ENCODE data around the gene STX5.
A peak's percentile ranks its signal among the peaks of the same experiment; 100 is the strongest.

Gene STX5

GRCh38 chr11:62796281-62796680, 35.6 kb downstream of the STX5 start:
- Histone ChIP-seq H3K4me3 (replicated peaks; ENCODE audit: insufficient read depth, low read length) (no peak overlapping the region), H3K27ac (replicated peaks) (no peak overlapping the region), H3K27me3 (ENCODE audit: insufficient read depth, poor library complexity, severe bottlenecking) (no peaks in the 10 kb centered on the region)
- no peak for TF ChIP-seq SPI1 (IDR thresholded peaks at IDR 0.05; ENCODE audit: borderline replicate concordance, low read depth)
- TF ChIP-seq, protein P1, sequence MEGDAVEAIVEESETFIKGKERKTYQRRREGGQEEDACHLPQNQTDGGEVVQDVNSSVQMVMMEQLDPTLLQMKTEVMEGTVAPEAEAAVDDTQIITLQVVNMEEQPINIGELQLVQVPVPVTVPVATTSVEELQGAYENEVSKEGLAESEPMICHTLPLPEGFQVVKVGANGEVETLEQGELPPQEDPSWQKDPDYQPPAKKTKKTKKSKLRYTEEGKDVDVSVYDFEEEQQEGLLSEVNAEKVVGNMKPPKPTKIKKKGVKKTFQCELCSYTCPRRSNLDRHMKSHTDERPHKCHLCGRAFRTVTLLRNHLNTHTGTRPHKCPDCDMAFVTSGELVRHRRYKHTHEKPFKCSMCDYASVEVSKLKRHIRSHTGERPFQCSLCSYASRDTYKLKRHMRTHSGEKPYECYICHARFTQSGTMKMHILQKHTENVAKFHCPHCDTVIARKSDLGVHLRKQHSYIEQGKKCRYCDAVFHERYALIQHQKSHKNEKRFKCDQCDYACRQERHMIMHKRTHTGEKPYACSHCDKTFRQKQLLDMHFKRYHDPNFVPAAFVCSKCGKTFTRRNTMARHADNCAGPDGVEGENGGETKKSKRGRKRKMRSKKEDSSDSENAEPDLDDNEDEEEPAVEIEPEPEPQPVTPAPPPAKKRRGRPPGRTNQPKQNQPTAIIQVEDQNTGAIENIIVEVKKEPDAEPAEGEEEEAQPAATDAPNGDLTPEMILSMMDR (IDR thresholded peaks at IDR 0.05; ENCODE audit: insufficient read depth, low read length), result no peak
- DNase-seq (ENCODE audit: low read depth in 1 of 2, low spot score in 1 of 2), result no peak

DNA sequence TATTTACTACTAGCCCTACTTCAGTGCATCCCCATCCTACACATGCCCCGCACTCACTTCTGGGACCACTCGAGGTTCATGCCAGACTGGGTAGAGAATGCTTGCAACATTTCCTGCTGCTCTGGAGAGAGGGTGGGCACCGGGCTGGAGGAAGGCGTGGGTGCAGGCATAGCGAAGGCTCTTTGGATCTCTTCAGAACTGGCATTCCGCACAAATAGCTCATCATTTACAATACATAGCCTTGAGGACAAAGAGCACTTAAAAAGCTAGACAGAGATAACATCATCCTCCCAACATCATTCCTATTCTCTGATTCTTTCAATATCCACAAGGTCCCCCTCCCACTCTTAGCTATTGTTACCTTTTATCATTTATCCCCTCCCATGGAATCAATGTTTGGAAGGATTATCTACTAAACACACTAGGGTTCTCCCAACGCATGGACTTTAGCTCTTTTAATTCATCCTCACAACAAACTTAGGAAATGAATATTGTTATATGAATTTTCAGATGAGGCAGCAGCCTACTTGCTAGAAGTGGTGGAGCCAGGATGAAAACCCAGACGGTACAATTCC, 37.6 kb downstream of the STX5 start:
- Histone ChIP-seq H3K27me3 (ENCODE audit: insufficient read depth, poor library complexity, severe bottlenecking) (no peaks in the 10 kb centered on the region), H3K27ac (replicated peaks) (no peak overlapping the region), H3K4me3 (replicated peaks; ENCODE audit: insufficient read depth, low read length) (no peak overlapping the region)
- no peak for DNase-seq (ENCODE audit: low read depth in 1 of 2, low spot score in 1 of 2)
- TF ChIP-seq GABPA (IDR thresholded peaks at IDR 0.05; ENCODE audit: low read depth) (no peak), SPI1 (IDR thresholded peaks at IDR 0.05; ENCODE audit: borderline replicate concordance, low read depth) (no peak), POLR2AphosphoS5 (IDR thresholded peaks at IDR 0.05; ENCODE audit: low read depth) (no peak)
- TF ChIP-seq, protein P1 (IDR thresholded peaks at IDR 0.05; ENCODE audit: insufficient read depth, low read length), result no peak
- TF ChIP-seq, protein P2, sequence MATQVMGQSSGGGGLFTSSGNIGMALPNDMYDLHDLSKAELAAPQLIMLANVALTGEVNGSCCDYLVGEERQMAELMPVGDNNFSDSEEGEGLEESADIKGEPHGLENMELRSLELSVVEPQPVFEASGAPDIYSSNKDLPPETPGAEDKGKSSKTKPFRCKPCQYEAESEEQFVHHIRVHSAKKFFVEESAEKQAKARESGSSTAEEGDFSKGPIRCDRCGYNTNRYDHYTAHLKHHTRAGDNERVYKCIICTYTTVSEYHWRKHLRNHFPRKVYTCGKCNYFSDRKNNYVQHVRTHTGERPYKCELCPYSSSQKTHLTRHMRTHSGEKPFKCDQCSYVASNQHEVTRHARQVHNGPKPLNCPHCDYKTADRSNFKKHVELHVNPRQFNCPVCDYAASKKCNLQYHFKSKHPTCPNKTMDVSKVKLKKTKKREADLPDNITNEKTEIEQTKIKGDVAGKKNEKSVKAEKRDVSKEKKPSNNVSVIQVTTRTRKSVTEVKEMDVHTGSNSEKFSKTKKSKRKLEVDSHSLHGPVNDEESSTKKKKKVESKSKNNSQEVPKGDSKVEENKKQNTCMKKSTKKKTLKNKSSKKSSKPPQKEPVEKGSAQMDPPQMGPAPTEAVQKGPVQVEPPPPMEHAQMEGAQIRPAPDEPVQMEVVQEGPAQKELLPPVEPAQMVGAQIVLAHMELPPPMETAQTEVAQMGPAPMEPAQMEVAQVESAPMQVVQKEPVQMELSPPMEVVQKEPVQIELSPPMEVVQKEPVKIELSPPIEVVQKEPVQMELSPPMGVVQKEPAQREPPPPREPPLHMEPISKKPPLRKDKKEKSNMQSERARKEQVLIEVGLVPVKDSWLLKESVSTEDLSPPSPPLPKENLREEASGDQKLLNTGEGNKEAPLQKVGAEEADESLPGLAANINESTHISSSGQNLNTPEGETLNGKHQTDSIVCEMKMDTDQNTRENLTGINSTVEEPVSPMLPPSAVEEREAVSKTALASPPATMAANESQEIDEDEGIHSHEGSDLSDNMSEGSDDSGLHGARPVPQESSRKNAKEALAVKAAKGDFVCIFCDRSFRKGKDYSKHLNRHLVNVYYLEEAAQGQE (IDR thresholded peaks at IDR 0.05; ENCODE audit: insufficient replicate concordance, low read depth), result no peak

GRCh38 chr11:62792202-62792575, 39.7 kb downstream of the STX5 start:
- DNase-seq (ENCODE audit: low read depth in 1 of 2, low spot score in 1 of 2), result no peak
- H3K4me3 ChIP-seq (replicated peaks; ENCODE audit: insufficient read depth, low read length), result peak overlapping the region; percentile 97
- no peaks in the 10 kb centered on the region for H3K27me3 ChIP-seq (ENCODE audit: insufficient read depth, poor library complexity, severe bottlenecking)
- peak overlapping the region; percentile 87 for H3K27ac ChIP-seq (replicated peaks)
- TF ChIP-seq POLR2AphosphoS5 (IDR thresholded peaks at IDR 0.05; ENCODE audit: low read depth) (no peak), SPI1 (IDR thresholded peaks at IDR 0.05; ENCODE audit: borderline replicate concordance, low read depth) (no peak)
- TF ChIP-seq, protein P2 (IDR thresholded peaks at IDR 0.05; ENCODE audit: insufficient replicate concordance, low read depth), result no peak

DNA sequence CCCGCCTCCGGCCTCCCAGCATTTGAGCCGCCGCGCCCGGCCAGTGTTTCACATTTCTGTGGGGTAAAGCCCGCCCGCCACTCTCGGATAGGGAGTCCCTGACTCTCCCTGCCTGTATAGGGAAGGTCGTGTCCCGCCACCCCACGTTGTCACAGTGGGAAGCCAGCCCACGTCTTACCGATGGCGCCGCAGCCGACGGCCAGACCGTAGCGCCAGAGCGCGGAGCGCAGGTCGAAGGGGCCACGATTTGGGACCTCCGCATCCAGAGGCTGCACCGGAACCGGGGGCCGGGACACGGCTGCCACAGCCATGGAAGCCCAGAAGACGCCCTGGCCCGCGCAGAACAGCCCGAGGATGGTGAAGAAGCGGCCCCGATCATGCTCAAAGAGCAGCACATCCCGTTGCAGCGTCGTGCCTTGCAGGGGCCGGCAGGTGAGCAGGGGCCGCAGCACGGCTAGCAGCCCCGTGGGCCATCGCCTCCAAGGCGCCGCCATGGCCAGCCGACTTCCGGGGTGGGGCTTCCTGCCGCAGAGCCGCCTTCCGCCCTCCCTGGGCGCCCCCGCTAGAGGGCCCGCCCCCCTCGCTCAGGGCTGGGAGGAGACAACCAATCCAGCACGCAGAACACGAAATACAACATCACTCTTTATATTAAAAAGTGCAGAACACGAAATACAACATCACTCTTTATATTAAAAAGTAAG, 40.2 kb downstream of the STX5 start, which contains the start of gene TMEM223:
TSS of gene TMEM223 (minus strand) at position 506 of the 701 bp plus-strand sequence. CDS start at position 494, 12 bp downstream.
- Histone ChIP-seq H3K4me3 (replicated peaks; ENCODE audit: insufficient read depth, low read length) (peak within 1 kb of the TSS; percentile 97), H3K27me3 (ENCODE audit: insufficient read depth, poor library complexity, severe bottlenecking) (no peaks in the 10 kb centered on the region), H3K27ac (replicated peaks) (peak within 1 kb of the TSS; percentile 87)
- TF ChIP-seq, protein P1 (IDR thresholded peaks at IDR 0.05; ENCODE audit: insufficient read depth, low read length), result no peak
- TF ChIP-seq, protein P2 (IDR thresholded peaks at IDR 0.05; ENCODE audit: insufficient replicate concordance, low read depth), result peak; percentile 50
- TF ChIP-seq POLR2AphosphoS5 (IDR thresholded peaks at IDR 0.05; ENCODE audit: low read depth) (peak; percentile 96), SPI1 (IDR thresholded peaks at IDR 0.05; ENCODE audit: borderline replicate concordance, low read depth) (no peak), GABPA (IDR thresholded peaks at IDR 0.05; ENCODE audit: low read depth) (peak; percentile 82)
- DNase-seq (ENCODE audit: low read depth in 1 of 2, low spot score in 1 of 2), result peak in 1 of 2 experiments; percentile 88

All from HL-60 (cell line).